ENCODE results near the gene CAMKK2.
"Not testable (repeated sequence)": the region's sequence is repeated elsewhere in the genome, so short reads cannot be mapped to it uniquely, and the experiment has no call there.

Gene CAMKK2

GRCh38 chr12:121279507-121279915 lies 17.0 kb downstream of the CAMKK2 start:
- no peak for DNase-seq

GRCh38 chr12:121279071-121279375 lies 17.5 kb downstream of the CAMKK2 start:
- no peak for DNase-seq

- DNase-seq = no peak
These were observed 18.1 kb downstream of the CAMKK2 start for GRCh38 chr12:121278169-121279070.

- DNase-seq = no peak
These were observed 19.1 kb downstream of the CAMKK2 start for GRCh38 chr12:121277374-121277759.

- no peak for DNase-seq
These were observed 22.3 kb downstream of the CAMKK2 start for GRCh38 chr12:121274036-121274763.

- DNase-seq = no peak
These were observed 23.1 kb downstream of the CAMKK2 start for GRCh38 chr12:121273364-121273896.

GRCh38 chr12:121267822-121268221 lies 28.7 kb downstream of the CAMKK2 start:
- DNase-seq = no peak

GRCh38 chr12:121264951-121265515 lies 31.5 kb downstream of the CAMKK2 start:
- no peak for DNase-seq

GRCh38 chr12:121264135-121264534 lies 32.4 kb downstream of the CAMKK2 start:
- DNase-seq = no peak

GRCh38 chr12:121263206-121263935 lies 33.1 kb downstream of the CAMKK2 start:
- DNase-seq = no peak

- no peak for DNase-seq
These were observed 35.1 kb downstream of the CAMKK2 start for GRCh38 chr12:121261398-121261797.

- no peak for DNase-seq
These were observed 36.4 kb downstream of the CAMKK2 start for GRCh38 chr12:121260091-121260490.

GRCh38 chr12:121259074-121259473 lies 37.4 kb downstream of the CAMKK2 start:
- DNase-seq = no peak

GRCh38 chr12:121257704-121258449 lies 38.6 kb downstream of the CAMKK2 start:
- not testable (repeated sequence) for DNase-seq

- DNase-seq = no peak
These were observed 41.1 kb downstream of the CAMKK2 start for GRCh38 chr12:121255433-121255832.

GRCh38 chr12:121253638-121254335 lies 42.7 kb downstream of the CAMKK2 start:
- no peak for DNase-seq

- no peak for DNase-seq
These were observed 43.7 kb downstream of the CAMKK2 start for GRCh38 chr12:121252712-121253345.

GRCh38 chr12:121251838-121252237 lies 44.7 kb downstream of the CAMKK2 start:
- DNase-seq = no peak

GRCh38 chr12:121250359-121250758 lies 46.1 kb downstream of the CAMKK2 start:
- no peak for DNase-seq

- DNase-seq = no peak
These were observed 47.9 kb downstream of the CAMKK2 start for GRCh38 chr12:121248622-121249021.

All from right kidney (tissue), 1 donor.